Measurements from ENCODE around the gene SRCAP.

SRCAP gene

DNA sequence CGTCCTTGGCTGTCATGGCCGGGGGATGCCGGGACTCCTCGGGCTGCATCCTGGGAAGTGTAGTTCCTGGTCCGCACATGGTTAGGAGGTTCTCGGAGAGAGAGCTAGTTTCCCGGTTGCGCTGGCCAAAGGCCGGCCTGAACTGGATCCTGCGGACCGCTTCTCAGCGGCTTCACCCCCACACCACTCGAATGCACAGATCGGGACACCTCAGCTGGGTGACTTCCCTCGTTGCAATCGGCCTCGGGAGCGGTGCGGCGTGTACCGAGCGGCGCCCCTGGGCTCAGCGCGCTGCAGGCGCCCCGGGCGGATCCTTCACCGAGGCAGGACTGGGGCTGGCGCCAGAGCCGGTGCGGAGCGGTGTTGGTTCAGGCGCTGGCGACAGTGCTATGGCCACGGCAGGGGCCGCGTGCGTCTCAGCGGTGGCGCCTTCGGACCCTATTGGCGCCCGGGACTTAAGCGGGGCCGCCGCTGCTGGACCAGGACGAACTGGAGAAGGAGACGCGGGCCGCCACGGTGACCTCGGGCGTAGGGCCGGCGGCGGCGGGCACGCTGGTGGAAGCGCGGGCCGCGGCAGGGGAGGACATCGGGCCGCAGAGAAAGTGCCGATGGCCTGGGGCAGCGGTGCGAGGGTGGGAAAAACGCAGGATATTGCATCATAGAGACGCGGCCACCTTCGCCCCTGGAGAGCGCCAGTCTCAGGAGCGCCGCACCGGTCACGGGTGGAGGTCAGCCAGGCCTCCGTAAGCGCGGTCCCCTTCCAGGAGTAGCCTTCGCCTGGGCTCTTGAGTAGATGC lies 76.6 kb downstream of the SRCAP start:
- no peak for DNase-seq (ENCODE audit: low spot score)

DNA sequence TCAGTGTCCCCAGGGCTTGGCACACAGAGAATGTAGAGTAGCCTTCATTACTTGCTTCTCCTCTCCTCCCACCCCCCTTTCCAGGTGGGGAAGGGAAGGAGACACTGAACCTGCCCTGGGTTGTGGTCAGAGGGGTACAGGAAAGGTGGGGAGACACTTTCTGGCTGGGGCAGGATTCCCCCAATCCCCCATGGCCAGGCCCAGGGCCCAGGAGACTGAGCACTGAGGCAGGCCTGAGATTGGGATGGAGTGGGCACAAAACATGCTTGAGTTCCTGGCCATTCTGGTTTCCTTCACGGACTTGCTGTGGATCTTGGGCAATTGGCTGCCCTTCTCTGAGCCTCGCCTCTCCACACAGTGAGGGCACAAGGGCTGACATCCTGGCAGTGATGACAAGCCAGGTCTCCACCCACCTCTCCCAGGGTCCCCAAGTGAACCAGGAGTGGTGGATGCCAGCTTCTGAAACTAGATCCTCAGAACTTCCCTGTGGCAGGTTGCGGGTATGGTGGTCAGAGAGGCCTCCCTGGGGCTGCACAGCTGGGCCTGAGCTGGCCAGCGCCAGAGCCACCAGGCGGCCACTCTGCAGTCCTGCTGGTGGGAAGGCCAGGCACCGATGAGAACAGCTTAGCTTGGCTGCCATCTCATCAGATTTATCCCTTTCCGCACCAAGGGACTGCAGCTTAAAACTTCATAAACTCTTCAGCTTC lies 78.8 kb downstream of the SRCAP start:
- no peak for DNase-seq (ENCODE audit: low spot score)

GRCh38 chr16:30778549-30779244 lies 79.7 kb downstream of the SRCAP start:
- DNase-seq (ENCODE audit: low spot score): no peak

GRCh38 chr16:30779596-30779995 lies 80.6 kb downstream of the SRCAP start:
- DNase-seq (ENCODE audit: low spot score): no peak

GRCh38 chr16:30780021-30780420 lies 81.0 kb downstream of the SRCAP start:
- no peak for DNase-seq (ENCODE audit: low spot score)

DNA sequence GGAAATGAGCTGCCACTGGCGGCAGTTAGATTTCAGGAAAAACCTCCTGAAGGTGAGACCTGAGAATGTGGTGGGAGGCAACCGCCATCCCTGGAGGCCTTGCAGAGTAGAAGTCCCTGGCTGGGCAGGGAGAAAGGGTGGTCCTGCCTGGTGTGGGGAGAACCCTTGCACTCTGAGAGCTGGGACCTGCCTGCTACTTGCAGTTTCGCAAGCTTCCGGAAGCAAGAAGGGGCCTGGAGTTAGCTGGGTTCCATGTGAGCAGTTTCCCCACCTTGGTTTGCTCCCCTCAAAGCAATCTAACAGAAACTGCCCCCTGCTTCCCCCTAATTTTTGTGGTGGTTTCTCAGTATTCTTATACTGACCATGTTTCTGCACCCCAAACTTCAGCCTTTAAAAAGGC lies 81.6 kb downstream of the SRCAP start:
- no peak for DNase-seq (ENCODE audit: low spot score)

DNA sequence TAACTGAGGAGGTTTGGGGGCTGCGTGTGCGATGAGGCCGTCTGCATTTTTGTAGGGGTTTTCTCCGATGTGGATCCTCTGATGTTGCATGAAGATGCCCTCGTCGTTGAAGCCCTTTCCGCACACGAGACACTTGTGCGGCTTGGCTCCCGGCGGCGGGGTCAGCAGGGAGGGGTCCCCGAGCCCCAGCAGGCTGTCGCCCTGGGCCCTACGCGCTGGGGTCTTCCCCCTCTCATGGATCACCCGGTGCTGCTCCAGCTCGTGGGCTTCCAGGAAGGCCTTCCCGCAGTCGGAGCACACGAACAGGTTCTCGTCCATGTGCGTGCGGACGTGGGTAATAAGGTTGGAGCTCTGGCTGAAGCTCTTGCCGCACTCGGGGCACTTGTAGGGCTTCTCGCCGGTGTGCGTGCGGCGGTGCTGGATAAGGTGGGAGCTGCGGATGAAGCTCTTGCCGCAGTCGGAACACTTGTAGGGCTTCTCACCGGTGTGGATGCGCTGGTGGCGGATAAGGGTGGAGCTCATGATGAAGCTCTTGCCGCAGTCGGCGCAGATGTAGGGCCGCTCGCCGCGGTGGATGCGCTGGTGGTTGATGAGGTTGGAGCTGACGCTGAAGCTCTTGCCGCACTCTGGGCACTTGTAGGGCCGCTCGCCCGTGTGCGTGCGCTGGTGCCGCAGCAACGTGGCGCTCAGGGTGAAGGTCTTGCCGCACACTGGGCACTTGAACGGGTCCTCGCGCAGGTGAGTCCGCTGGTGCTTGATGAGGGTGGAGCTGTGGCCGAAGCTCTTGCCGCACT lies 83.7 kb downstream of the SRCAP start:
- no peak for DNase-seq (ENCODE audit: low spot score)

GRCh38 chr16:30783280-30784109 lies 84.5 kb downstream of the SRCAP start:
- DNase-seq (ENCODE audit: low spot score): no peak

- no peak for DNase-seq (ENCODE audit: low spot score)
Measured at GRCh38 chr16:30784215-30784614, 85.2 kb downstream of the SRCAP start.

DNA sequence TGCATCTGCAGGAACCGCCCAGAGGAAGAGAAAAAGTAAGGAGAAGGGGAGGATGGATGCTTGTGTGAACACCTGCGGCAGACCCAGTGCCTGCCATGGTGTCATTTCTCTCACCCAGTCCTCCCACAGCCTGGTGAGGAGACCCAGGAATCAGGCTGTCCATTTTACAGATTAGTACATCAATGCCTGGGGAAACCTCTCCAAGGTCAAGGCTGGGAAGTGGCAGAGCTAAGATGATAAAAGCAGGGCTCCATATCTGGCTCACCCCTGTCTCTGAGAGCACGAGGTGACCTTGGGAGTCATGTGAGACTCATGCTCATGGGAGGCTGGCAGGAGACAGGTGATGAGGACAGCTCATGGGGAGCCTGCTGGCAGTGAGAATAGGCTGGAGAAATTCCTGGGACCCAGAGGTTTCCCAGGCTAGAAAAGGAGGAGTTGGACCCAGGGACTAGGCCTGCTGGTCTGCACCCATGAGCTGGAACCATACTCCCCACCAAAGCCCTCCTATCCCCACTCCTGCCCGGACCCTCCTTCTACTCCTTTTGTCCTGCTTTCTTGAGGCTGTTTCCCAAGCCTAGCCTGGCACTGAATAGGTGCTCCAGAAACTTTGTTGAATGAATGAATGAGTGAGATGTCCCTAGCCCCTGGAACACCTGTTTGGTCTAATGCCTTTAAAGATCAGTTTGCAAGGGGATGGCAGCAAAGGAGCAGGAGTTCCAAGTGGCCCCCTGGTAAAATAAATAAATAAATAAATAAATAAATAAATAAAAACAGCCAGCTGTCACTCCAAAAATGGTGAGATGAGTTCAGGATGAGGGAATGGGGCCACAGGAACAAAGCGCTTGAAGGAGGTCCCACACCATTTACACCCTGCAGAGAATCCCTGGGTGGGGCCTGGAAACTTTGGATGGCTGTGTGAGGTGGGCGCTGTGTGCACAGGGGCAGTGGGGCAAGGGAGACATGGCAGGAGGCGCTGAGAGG lies 86.4 kb downstream of the SRCAP start:
- DNase-seq (ENCODE audit: low spot score): no peak

GRCh38 chr16:30786115-30786935 lies 87.4 kb downstream of the SRCAP start:
- DNase-seq (ENCODE audit: low spot score): no peak

- no peak for DNase-seq (ENCODE audit: low spot score)
Measured at GRCh38 chr16:30786936-30787612, 88.1 kb downstream of the SRCAP start, which contains the start of gene ZNF629. TSS of gene ZNF629 (minus strand) at chr16:30787205. CDS start at chr16:30784482, 2,723 bp downstream.

DNA sequence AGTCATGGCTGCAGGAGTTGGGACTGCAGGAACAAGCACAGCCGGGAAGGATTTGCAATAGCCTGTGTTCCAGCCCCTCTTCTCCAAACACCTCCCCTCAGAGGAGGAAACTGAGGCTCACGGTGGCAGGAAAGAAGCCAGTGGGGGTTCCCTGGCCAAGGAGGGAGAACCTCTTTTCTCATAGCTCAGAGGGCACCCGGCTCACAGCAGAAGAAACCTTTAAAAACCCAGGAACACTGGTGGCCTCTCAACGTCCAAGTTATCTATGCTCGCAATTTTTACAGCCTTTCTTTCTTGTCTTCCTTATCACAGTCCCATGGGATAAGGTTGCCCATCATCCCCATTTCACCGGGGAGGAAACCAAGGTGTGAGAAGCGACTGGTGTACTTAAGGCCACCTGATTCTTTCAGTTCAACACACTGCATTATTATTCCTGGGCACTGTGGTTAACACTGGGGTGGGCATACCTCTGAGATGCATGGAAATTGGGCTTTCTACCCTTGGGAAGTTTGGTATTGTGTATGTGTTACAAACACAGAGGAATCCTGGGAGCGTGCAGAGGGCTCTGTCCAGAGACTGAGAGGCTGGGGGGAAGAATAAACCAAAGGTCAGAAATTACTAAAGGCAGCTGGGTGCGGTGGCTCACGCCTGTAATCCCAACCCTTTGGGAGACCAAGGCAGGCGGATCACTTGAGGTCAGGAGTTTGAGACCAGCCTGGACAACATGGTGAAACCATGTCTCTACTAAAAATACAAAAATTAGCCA lies 88.8 kb downstream of the SRCAP start:
- DNase-seq (ENCODE audit: low spot score): no peak

All from NAMALWA (cell line).